Psoas muscle (tissue), 8 donors: ENCODE data around the gene P2RX3. TPM values are rescaled to one million over a fixed set of nuclear protein-coding genes. Genes with fewer than 3 reads are reported as not detected.

Source experiments
- ATAC-seq, 4 donors: fragments of 200-7000 bp; cut with Tn5 transposase; one replicate each; pipeline ENCODE4 v1.9.1; 2020; ENCODE audit warnings: moderate library complexity in 3 of 4, mild to moderate bottlenecking in 2 of 4
- DNase-seq, 2 donors: peaks; one replicate each; pipeline ENCODE4 v3.0.0-alpha.2; 2020
- H3K27ac ChIP-seq: fragments of 200-600 bp; one replicate; pipeline ENCODE4 v1.8.0; 2022
- H3K27me3 ChIP-seq, 3 donors: fragments of 200-600 bp in 1 of 3; one replicate each; pipeline versions ENCODE4 v1.6.1 to v1.8.0; 2013 to 2022; ENCODE audit warnings: low read length in 2 of 3, mild to moderate bottlenecking in 2 of 3, moderate library complexity in 1 of 3; ENCODE audit not compliant: insufficient read depth in 3 of 3
- H3K36me3 ChIP-seq, 2 donors: fragments of 200-600 bp in 1 of 2; one replicate each; pipeline versions ENCODE4 v1.6.1 to v1.8.0; 2013 to 2022; ENCODE audit warnings: low read depth in 1 of 2, mild to moderate bottlenecking in 1 of 2, moderate library complexity in 1 of 2; ENCODE audit not compliant: insufficient read depth in 1 of 2
- H3K4me1 ChIP-seq: fragments of 200-600 bp; one replicate; pipeline ENCODE4 v1.8.0; 2022
- H3K4me3 ChIP-seq: fragments of 200-600 bp; one replicate; pipeline ENCODE4 v1.8.0; 2022; ENCODE audit warnings: mild to moderate bottlenecking
- H3K9me3 ChIP-seq: fragments of 200-600 bp; one replicate; pipeline ENCODE4 v1.8.0; 2022
- CTCF ChIP-seq: fragments of 200-600 bp; IDR thresholded peaks from one replicate; pipeline ENCODE4 v1.8.0; 2022; ENCODE audit warnings: antibody characterized with exemption
- whole genome bisulfite sequencing, 3 donors: extraction: QIAGEN DNeasy Blood & Tissue Kit; methylation state at CpG; one replicate each; pipeline versions ENCODE4 v1.1.6 to v1.1.7; 2013; 5-methylcytosine and 5-hydroxymethylcytosine counted together
- intact Hi-C, 2 donors: fragments of 100-400 bp; cut with DNase I; formaldehyde crosslinking; loops; one replicate each; pipeline versions ENCODE4 v1.11.0 to v1.14.2; 2022
- polyA plus RNA-seq, 3 donors: library from polyadenylated mRNA; stranded (reverse); fragments of 200-250 nt; gene quantifications; one replicate each; pipeline ENCODE4 v1.2.3, GENCODE V29; 2013
- total RNA-seq, 4 donors: library from RNA; stranded (reverse); fragmentation: NEBNext Ultra II Directional in 2 of 4; extraction: Animal tissue kit (Norgen Biotek cat#: 25700) in 2 of 4; gene quantifications; one replicate each; pipeline versions ENCODE4 v1.2.1 to v1.2.4, GENCODE V29; 2021 to 2023
- donor health status: healthy with polysubstance abuse.
- donor health status: DM: no; HTN: no; CAD: no; lungs with moderate emphysema.
- donor health status: Bipolar disorder and iron deficiency.
- donor health status: healthy.
- donor health status: DM: yes; HTN: yes; CAD: no.
- donor health status: DM: no; HTN: no; CAD: no.
- donor health status: DM: no; HTN: no; CAD: no.
- donor health status: DM: yes; HTN: yes; CAD: no.

Gene P2RX3
- total and polyA plus RNA-seq, 7 donors = 0.21 to 0.90 (median 0.40) TPM

GRCh38 chr11:57368106-57368844 is 30.1 kb downstream of the P2RX3 start:
- Histone ChIP-seq H3K27me3 (no peaks in the 10 kb centered on the region), H3K4me1 (no peaks in the 10 kb centered on the region), H3K4me3 (no peak overlapping the region), H3K27ac (no peak overlapping the region), H3K9me3 (no peaks in the 10 kb centered on the region), H3K36me3 (no peaks in the 10 kb centered on the region)
- intact Hi-C loops = no loop called here
- ATAC-seq = no peak
- 53 to 63% (median 56%) methylated on average over 19 of the region's 19 CpGs for WGBS, 3 donors
- no peak for TF ChIP-seq CTCF
- no peak for DNase-seq

GRCh38 chr11:57368845-57369232 is 30.7 kb downstream of the P2RX3 start:
- intact Hi-C loops = no loop called here
- no peak for DNase-seq
- Histone ChIP-seq H3K9me3 (no peaks in the 10 kb centered on the region), H3K36me3 (no peaks in the 10 kb centered on the region), H3K4me1 (no peaks in the 10 kb centered on the region), H3K27ac (no peak overlapping the region), H3K4me3 (no peak overlapping the region), H3K27me3 (no peaks in the 10 kb centered on the region)
- no peak for ATAC-seq
- 37 to 57% (median 48%) methylated on average over 5 of the region's 5 CpGs for WGBS, 3 donors
- no peak for TF ChIP-seq CTCF

- DNase-seq (no peak), ATAC-seq (no peak)
- no peak for TF ChIP-seq CTCF
- Histone ChIP-seq H3K27ac (no peak overlapping the region), H3K9me3 (no peaks in the 10 kb centered on the region), H3K27me3 (no peaks in the 10 kb centered on the region), H3K4me1 (no peaks in the 10 kb centered on the region), H3K36me3 (no peaks in the 10 kb centered on the region), H3K4me3 (no peak overlapping the region)
- intact Hi-C loops = no loop called here
- 84 to 85% (median 85%) methylated on average over 7 of the region's 7 CpGs for WGBS, 3 donors
These were observed 32.1 kb downstream of the P2RX3 start for GRCh38 chr11:57370251-57370650.

GRCh38 chr11:57370941-57371340 is 32.8 kb downstream of the P2RX3 start:
- Histone ChIP-seq H3K27ac (no peak overlapping the region), H3K4me3 (no peak overlapping the region), H3K9me3 (no peaks in the 10 kb centered on the region), H3K36me3 (no peaks in the 10 kb centered on the region), H3K4me1 (no peaks in the 10 kb centered on the region), H3K27me3 (no peaks in the 10 kb centered on the region)
- no peak for ATAC-seq
- no peak for TF ChIP-seq CTCF
- no peak for DNase-seq
- intact Hi-C loops = no loop called here

GRCh38 chr11:57373146-57373545 is 35.0 kb downstream of the P2RX3 start:
- DNase-seq (no peak), ATAC-seq (no peak)
- no peaks in the 10 kb centered on the region for H3K4me1 ChIP-seq
- TF ChIP-seq CTCF = no peak
- intact Hi-C loops = no loop called here
- H3K9me3 ChIP-seq = no peaks in the 10 kb centered on the region
- WGBS, 3 donors = 41 to 59% (median 50%) methylated on average over 3 of the region's 3 CpGs
- no peaks in the 10 kb centered on the region for H3K36me3 ChIP-seq
- peaks cover 0 to 5% (median 4%) of the 10 kb centered on the region in 3 donors for H3K27me3 ChIP-seq
- H3K27ac ChIP-seq = no peak overlapping the region
- no peak overlapping the region for H3K4me3 ChIP-seq
